A549 (cell line): ENCODE data around the gene MAGOH.

ENCODE experiments used
- POLR2A ChIP-seq: IDR thresholded peaks from 2 replicates; pipeline ENCODE4 v1.6.1; 2012; ENCODE audit warnings: mild to moderate bottlenecking, low read length
- SREBF2 ChIP-seq: fragments of 450-650 bp; IDR thresholded peaks from 2 replicates; pipeline ENCODE4 v1.6.1; 2014; ENCODE audit warnings: mild to moderate bottlenecking, moderate library complexity

GRCh38 chr1:53183095-53183990 is 55.0 kb downstream of the MAGOH start:
- TF ChIP-seq POLR2A = no peak
- no peak for TF ChIP-seq SREBF2
